WTC11 (cell line): Measurements from ENCODE around the gene FAM107B.

ENCODE experiments used
- ARID4B ChIP-seq: sonication (generic); formaldehyde crosslinking; IDR thresholded peaks from 2 replicates; pipeline ENCODE4 v1.8.0; 2023; ENCODE audit warnings: missing genetic modification reagents, mild to moderate bottlenecking, borderline replicate concordance
- CREB1 ChIP-seq: sonication (generic); formaldehyde crosslinking; IDR thresholded peaks from 2 replicates; pipeline ENCODE4 v1.8.0; 2023; ENCODE audit warnings: mild to moderate bottlenecking, missing genetic modification reagents
- E2F5 ChIP-seq: sonication (generic); formaldehyde crosslinking; IDR thresholded peaks from 2 replicates; pipeline ENCODE4 v1.8.1; 2022; ENCODE audit warnings: mild to moderate bottlenecking, moderate library complexity, missing genetic modification reagents
- GABPB1 ChIP-seq: sonication (generic); formaldehyde crosslinking; IDR thresholded peaks from 2 replicates; pipeline ENCODE4 v1.8.1; 2023; ENCODE audit warnings: mild to moderate bottlenecking, missing genetic modification reagents
- HMGXB4 ChIP-seq: sonication (generic); formaldehyde crosslinking; IDR thresholded peaks from 2 replicates; pipeline ENCODE4 v1.8.1; 2023; ENCODE audit warnings: mild to moderate bottlenecking, moderate library complexity, missing genetic modification reagents
- TEAD4 ChIP-seq: sonication (generic); formaldehyde crosslinking; IDR thresholded peaks from 2 replicates; pipeline ENCODE4 v1.8.0; 2022; ENCODE audit warnings: mild to moderate bottlenecking, missing genetic modification reagents
- USF1 ChIP-seq: sonication (generic); formaldehyde crosslinking; IDR thresholded peaks from 2 replicates; pipeline ENCODE4 v1.8.0; 2022; ENCODE audit warnings: mild to moderate bottlenecking, missing genetic modification reagents
- USF2 ChIP-seq: sonication (generic); formaldehyde crosslinking; IDR thresholded peaks from 2 replicates; pipeline ENCODE4 v1.8.1; 2023; ENCODE audit warnings: mild to moderate bottlenecking, missing genetic modification reagents, moderate library complexity
- ZNF317 ChIP-seq: sonication (generic); formaldehyde crosslinking; IDR thresholded peaks from 2 replicates; pipeline ENCODE4 v1.8.1; 2023; ENCODE audit warnings: low read depth, mild to moderate bottlenecking, moderate library complexity, missing genetic modification reagents, borderline replicate concordance
- ZNF416 ChIP-seq: fragments of 250-450 bp; sonication (Bioruptor Pico); IDR thresholded peaks from 2 replicates; pipeline ENCODE4 v1.9.0; 2021; ENCODE audit warnings: mild to moderate bottlenecking, inconsistent platforms
- TF ChIP-seq, protein P1 (sequence below): fragments of 200-600 bp; IDR thresholded peaks from 2 replicates; pipeline ENCODE4 v1.8.0; 2022; ENCODE audit warnings: antibody characterized with exemption

DNA sequence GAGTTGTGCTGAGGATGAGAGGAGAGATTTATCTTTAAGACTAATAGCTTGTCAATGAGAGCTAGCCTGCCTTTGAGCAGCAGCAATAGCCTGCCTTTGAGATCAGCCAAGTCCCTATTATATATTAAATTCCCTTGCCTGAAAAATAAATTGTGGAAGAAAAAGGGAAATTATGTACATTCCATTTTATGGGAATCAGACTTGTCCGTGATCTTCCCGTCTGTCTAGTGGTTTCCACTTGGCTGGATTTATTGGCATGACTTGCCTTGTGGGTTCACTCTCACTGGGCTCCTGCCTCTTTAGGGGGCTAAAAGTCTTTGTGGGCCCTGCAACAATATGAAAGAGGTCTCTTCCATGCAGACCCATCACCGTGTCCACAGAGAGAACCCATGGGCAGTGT is 272.3 kb downstream of the FAM107B start:
- TF ChIP-seq, protein P1, sequence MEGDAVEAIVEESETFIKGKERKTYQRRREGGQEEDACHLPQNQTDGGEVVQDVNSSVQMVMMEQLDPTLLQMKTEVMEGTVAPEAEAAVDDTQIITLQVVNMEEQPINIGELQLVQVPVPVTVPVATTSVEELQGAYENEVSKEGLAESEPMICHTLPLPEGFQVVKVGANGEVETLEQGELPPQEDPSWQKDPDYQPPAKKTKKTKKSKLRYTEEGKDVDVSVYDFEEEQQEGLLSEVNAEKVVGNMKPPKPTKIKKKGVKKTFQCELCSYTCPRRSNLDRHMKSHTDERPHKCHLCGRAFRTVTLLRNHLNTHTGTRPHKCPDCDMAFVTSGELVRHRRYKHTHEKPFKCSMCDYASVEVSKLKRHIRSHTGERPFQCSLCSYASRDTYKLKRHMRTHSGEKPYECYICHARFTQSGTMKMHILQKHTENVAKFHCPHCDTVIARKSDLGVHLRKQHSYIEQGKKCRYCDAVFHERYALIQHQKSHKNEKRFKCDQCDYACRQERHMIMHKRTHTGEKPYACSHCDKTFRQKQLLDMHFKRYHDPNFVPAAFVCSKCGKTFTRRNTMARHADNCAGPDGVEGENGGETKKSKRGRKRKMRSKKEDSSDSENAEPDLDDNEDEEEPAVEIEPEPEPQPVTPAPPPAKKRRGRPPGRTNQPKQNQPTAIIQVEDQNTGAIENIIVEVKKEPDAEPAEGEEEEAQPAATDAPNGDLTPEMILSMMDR, result no peak
- no peak for TF ChIP-seq USF1
- TF ChIP-seq TEAD4 (CRISPR knock-in tag), result no peak
- TF ChIP-seq E2F5 (CRISPR knock-in tag), result no peak
- no peak for TF ChIP-seq CREB1 (CRISPR knock-in tag)
- no peak for TF ChIP-seq USF2
- TF ChIP-seq ARID4B, result no peak
- TF ChIP-seq ZNF317 (CRISPR knock-in tag), result no peak
- TF ChIP-seq GABPB1 (CRISPR knock-in tag), result no peak
- no peak for TF ChIP-seq ZNF416
- no peak for TF ChIP-seq HMGXB4 (CRISPR knock-in tag)
